ENCODE data around the gene TMEM217.

Gene TMEM217

DNA sequence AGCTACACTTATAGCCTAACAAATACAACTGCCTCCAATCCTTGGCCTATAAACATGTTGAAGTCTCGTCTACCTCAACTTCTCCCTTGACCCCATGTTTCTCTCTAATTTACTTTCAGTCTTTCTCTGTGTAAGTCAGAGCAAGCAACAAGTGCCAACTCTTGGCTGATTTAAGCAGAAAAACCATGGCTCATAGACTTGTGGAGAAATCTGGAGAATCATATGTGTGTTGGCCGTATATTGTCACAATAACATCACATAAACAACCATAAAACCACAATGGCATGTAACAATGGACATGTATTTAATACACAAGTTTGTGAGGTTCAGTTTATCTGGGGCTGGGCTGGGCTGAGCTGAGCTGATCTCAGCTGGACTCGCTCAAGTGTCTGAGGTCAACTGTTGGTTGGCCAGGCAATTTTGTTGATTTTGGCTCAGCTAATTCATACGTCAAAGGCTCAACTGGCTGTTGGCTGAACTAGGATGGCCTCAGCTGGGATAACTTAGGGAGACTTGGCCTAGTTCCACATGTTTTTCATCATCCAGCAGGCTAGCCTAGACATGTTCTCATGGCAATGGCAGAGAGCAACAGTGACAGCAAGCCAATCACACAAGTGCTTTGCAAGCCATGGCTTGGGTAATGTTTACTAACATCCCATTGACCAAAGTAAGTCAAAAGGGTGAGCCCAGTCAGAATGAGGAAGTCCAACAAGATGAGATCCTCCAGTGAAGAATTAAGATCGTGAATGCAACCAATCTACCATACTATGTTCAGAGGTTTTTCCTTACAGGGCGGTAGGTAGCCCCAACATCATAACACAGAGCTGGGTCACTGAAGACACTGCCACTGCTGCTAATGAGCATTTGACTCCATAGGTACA lies 13.3 kb downstream of the TMEM217 start:
- no peak for DNase-seq (ENCODE audit: low read depth)

GRCh38 chr6:37243816-37244370 lies 14.1 kb downstream of the TMEM217 start:
- DNase-seq (ENCODE audit: low read depth) = no peak

DNA sequence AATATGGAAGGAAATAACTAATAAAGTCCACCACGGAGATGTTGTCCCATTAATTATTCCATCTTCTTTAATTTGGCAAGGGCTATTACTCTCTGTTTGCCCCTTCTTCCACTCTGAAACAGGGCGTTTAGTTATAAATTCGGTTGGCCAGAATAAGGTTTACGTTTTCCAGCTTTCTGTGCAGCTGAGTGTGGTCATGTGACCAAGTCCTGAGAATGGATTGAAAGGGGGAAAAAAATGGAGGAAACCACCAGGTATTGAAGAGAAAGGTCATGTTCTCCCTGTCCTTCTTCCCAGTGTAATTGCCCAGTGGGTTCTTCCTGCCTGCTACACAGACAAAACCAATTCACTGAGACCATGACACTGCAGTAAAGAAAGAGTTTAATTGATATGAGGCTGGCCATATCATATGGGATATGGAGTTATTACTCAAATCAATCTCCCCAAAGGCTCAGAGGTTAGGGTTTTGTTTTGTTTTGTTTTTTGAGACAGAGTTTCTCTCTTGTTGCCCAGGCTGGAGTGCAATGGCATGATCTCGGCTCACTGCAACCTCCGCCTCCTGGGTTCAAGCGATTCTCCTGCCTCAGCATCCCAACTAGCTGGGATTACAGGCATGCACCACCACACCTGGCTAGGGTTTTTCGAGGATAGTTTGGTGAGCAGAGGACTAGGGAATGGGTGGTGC lies 14.7 kb downstream of the TMEM217 start:
- no peak for DNase-seq (ENCODE audit: low read depth)

GRCh38 chr6:37242429-37243052 lies 15.4 kb downstream of the TMEM217 start:
- no peak for DNase-seq (ENCODE audit: low read depth)

- no peak for DNase-seq (ENCODE audit: low read depth)
Measured at GRCh38 chr6:37241775-37242428, 16.0 kb downstream of the TMEM217 start.

DNA sequence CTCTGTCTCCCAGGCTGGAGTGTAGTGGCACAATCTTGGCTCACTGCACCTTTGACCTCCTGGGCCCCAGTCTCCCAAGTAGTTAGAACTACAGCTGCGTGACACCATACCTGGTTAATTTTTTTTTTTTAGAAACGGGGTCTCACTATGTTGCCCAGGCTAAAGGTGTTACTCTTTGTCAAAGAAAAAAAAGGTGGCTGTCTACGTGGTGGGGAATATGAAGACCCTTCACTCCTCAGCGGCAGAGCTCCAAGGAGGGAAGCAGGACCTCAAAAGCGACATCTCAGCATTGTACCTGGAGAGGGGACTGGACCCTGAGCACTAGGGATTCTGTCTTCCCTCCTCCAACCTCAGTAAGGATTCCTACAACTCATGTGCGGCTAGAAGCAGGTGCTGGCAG lies 16.8 kb downstream of the TMEM217 start:
- DNase-seq (ENCODE audit: low read depth) = no peak

- DNase-seq (ENCODE audit: low read depth) = peak; percentile 65
Measured at GRCh38 chr6:37239950-37240713, 17.8 kb downstream of the TMEM217 start.

GRCh38 chr6:37239526-37239925 lies 18.4 kb downstream of the TMEM217 start:
- DNase-seq (ENCODE audit: low read depth) = no peak

DNA sequence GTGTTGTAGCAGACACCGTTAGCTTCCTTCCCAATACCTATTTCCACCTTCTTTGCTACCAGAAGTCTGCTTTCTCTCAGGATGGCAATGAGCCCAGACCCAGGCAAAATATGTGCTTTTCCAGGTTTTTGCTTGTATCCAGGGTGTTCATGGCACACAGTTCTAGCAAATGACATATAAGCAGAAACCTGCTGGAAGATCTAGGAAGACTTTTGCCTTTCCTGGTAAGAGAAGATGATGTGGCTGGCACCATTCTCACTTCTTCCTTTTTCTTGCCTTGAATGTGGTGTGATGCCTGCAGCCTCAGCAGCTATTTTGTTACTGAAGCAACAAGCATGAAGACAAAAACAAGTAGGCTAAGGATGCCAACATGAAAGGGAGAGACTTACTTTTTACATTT lies 19.6 kb downstream of the TMEM217 start:
- DNase-seq (ENCODE audit: low read depth) = no peak

GRCh38 chr6:37237789-37238188 lies 20.2 kb downstream of the TMEM217 start:
- no peak for DNase-seq (ENCODE audit: low read depth)

- DNase-seq (ENCODE audit: low read depth) = no peak
Measured at GRCh38 chr6:37236921-37237320, 21.0 kb downstream of the TMEM217 start.

- DNase-seq (ENCODE audit: low read depth) = no peak
Measured at GRCh38 chr6:37233541-37233940, 24.4 kb downstream of the TMEM217 start.

GRCh38 chr6:37232430-37233017 lies 25.4 kb downstream of the TMEM217 start:
- DNase-seq (ENCODE audit: low read depth) = no peak

DNA sequence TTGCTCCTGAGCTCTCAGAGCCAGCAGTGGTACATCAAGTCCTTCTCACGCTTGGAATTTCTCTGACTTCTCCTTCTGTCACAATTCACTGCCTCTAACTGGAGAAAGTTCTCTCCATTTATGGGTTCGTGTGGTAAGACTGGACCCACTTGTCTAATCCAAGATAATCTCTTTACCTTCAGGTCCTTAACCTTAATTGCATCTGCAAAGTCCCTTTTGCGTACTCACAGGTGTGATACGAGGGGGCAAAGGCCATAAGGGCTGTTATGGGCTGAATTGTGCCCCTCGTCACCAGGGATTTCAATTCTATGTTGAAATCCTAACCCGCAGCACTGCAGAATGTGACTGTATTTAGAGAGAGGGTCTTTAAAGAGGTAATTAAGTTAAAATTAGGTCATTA lies 27.8 kb downstream of the TMEM217 start:
- DNase-seq (ENCODE audit: low read depth) = no peak

GRCh38 chr6:37225350-37226169 lies 32.4 kb downstream of the TMEM217 start:
- no peak for DNase-seq (ENCODE audit: low read depth)

DNA sequence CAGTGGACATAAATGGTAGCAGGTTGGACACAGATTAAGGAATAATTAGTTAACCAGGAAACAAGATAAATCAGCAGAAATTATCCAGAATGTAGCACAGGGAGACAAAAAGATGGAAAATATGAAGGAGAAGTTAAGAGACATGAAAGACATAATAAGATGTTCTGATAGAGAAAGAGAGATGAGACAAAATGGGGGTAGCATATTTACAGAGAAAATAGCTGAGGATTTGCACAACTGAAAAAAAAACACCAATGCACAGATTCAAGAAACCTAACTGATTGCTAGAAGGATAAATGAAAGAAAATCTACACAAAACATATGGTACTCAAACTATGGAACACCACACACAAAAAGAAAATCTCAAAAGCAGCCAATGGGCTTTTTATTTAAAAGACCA lies 35.0 kb downstream of the TMEM217 start:
- DNase-seq (ENCODE audit: low read depth) = no peak

- peak; percentile 40 for DNase-seq (ENCODE audit: low read depth)
Measured at GRCh38 chr6:37222125-37222967, 35.6 kb downstream of the TMEM217 start.

DNA sequence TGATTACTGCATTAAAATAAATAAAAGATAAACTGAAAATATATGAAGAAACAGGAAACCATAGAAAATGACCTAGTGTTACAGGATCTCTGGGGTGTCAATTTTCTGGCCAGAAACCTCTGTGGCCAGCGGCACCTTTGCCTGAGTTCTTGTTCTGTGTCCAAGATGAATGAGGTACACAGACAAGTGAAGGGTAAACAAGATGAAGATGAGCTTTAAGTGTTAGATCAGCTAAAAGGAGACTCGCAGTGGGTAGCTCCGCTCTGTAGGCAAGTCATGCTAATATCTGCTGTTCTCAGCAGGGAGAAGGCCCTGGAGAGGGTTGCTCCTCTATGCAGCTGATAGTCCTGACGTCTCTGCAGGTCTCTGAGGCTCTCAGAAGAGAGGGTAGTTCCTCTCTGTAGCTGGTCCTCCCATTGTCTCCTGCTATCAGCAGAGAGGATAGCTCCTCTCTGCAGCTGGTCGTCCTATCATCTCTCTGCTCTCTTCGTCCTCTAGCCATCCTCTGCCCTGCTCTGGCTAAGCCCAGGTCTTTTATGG lies 36.3 kb downstream of the TMEM217 start:
- DNase-seq (ENCODE audit: low read depth) = no peak

- no peak for DNase-seq (ENCODE audit: low read depth)
Measured at GRCh38 chr6:37218511-37218910, 39.4 kb downstream of the TMEM217 start.
